ENCODE data around the gene AHDC1. TPM values are rescaled to one million over a fixed set of nuclear protein-coding genes. Genes with fewer than 3 reads are reported as not detected.

AHDC1 gene
- total and polyA plus RNA-seq, 9 of the 15 experiments (the other 6 are each of a cell fraction or from before 2014, with no cell fraction given) = 0.21 to 36.4 (median 4.7) TPM

GRCh38 chr1:27604579-27605299 is 795 bp upstream of the AHDC1 start (continued):
- no peak for TF ChIP-seq TEAD4 (IDR thresholded peaks at IDR 0.05; ENCODE audit: low read length)
- 0 out of 2 replicates have a peak, but pooled peaks have one; percentile 21 for TF ChIP-seq TEAD4 (CRISPR knock-in tag; IDR thresholded peaks at IDR 0.05; ENCODE audit: borderline replicate concordance)
- TF ChIP-seq ZBTB7A (IDR thresholded peaks at IDR 0.05; ENCODE audit: borderline replicate concordance, control insufficient read depth, low read depth, low read length) = peak; percentile 9; the same call in 1 of the 2 replicates

GRCh38 chr1:27603309-27603680 is 649 bp downstream of the AHDC1 start:
- Histone ChIP-seq H4K20me1 (replicated peaks; ENCODE audit: control insufficient read depth, insufficient read depth, low read length) (peaks cover 25% of the 10 kb centered on the region), H3K9me3 (replicated peaks; ENCODE audit: control insufficient read depth, insufficient read depth, low read depth, low read length) (no peaks in the 10 kb centered on the region), H3K36me3 (ENCODE audit: control insufficient read depth, insufficient read depth, low read length) (peaks cover 5% of the 10 kb centered on the region; the same call in 2 of the 3 replicates), H3K27me3 (ENCODE audit: control insufficient read depth in 2 of 2, insufficient read depth in 2 of 2, low read length in 2 of 2) (no peaks in the 10 kb centered on the region), H3K9me1 (ENCODE audit: control insufficient read depth, insufficient read depth, low read length) (peaks cover 12% of the 10 kb centered on the region), H3K4me1 (replicated peaks in 1 of 2; ENCODE audit: control insufficient read depth in 2 of 2, insufficient read depth in 2 of 2, low read length in 2 of 2) (peaks cover 72 to 75% of the 10 kb centered on the region in 2 experiments), H3K27ac (ENCODE audit: extremely low read depth, low read depth, low read length) (peak overlapping the region; percentile 80; the same call in 2 of the 3 replicates), H3K79me2 (ENCODE audit: control insufficient read depth, insufficient read depth, low read length) (peaks cover 56% of the 10 kb centered on the region), H3K9ac (ENCODE audit: insufficient read depth in 1 of 2, low read depth in 2 of 2, low read length in 2 of 2) (peak overlapping the region; percentile 75 to 95), H3K4me2 (ENCODE audit: insufficient read depth, low read length) (peak overlapping the region; percentile 95), H2AFZ (ENCODE audit: low read depth, low read length) (peak overlapping the region; percentile 83), H3K4me3 (peak overlapping the region; percentile 89)
- ChIA-PET POLR2A (interaction anchor here (0.6 to 4.5 kb wide), 7 partner anchors 12 to 456 kb away, joined by 3 to 28 read pairs (median 3); partner anchors contain the start of genes IFI6 and WASF2), CTCF (ENCODE audit: low intra/inter-chr PET ratio) (interaction anchor here (0.8 to 1.7 kb wide), 2 partner anchors 60 to 303 kb away, joined by 5 to 7 read pairs; no protein-coding TSS in a partner anchor)
- in situ Hi-C loops (cut with MboI) = loop anchor here (10.0 to 25.0 kb wide), 3 partner anchors 48 to 491 kb away; no protein-coding TSS in a partner anchor
- BruUV-seq (replicated peaks) = no TSS peak
- intact Hi-C loops (cut with micrococcal nuclease) = no loop called here
- FAIRE-seq = no peak
- peak in 2 of 4 experiments; percentile 73 to 78 for DNase-seq (ENCODE audit: extremely low read depth in 1 of 4, low spot score in 3 of 4)
- peak; percentile 39 for ATAC-seq
- whole genome bisulfite sequencing (ENCODE audit: insufficient coverage, low coverage, missing lambda C conversion rate) = 0% methylated on average over 32 of the region's 43 CpGs
- TF ChIP-seq RB1 (IDR thresholded peaks at IDR 0.05; ENCODE audit: low read depth) = peak; percentile 37; the same call in 1 of the 2 replicates
- peak; percentile 72; the same call in 1 of the 2 replicates for TF ChIP-seq VEZF1 (CRISPR knock-in tag; IDR thresholded peaks at IDR 0.05)
- 0 out of 4 replicates have a peak, but pooled peaks of 1 of the 2 experiments have one; percentile 17 for TF ChIP-seq NONO (IDR thresholded peaks at IDR 0.05; ENCODE audit: low read depth in 2 of 2, low read length in 1 of 2)
- TF ChIP-seq ZBTB7A (IDR thresholded peaks at IDR 0.05; ENCODE audit: borderline replicate concordance, control insufficient read depth, low read depth, low read length) = no peak; the same call in 1 of the 2 replicates
- TF ChIP-seq SNIP1 (IDR thresholded peaks at IDR 0.05; ENCODE audit: low read depth) = peak; percentile 81; the same call in 1 of the 2 replicates
- no peak for TF ChIP-seq NR2C2 (CRISPR knock-in tag; IDR thresholded peaks at IDR 0.05)
- no peak for TF ChIP-seq NR2C2 (tag; IDR thresholded peaks at IDR 0.05)
- no peak for TF ChIP-seq RBFOX2 (IDR thresholded peaks at IDR 0.05; ENCODE audit: low read depth, low read length)
- 0 out of 2 replicates have a peak, but pooled peaks have one; percentile 76 for TF ChIP-seq RBM34 (IDR thresholded peaks at IDR 0.05; ENCODE audit: borderline replicate concordance, insufficient read depth, low read length)
- no peak for TF ChIP-seq RNF2 (IDR thresholded peaks at IDR 0.05)
- TF ChIP-seq HMGN3 (IDR thresholded peaks at IDR 0.05; ENCODE audit: borderline replicate concordance, extremely low read depth, insufficient read length, low read depth, low read length) = peak; percentile 51
- TF ChIP-seq ZNF668 (CRISPR knock-in tag; IDR thresholded peaks at IDR 0.05) = no peak
- TF ChIP-seq ZFX (CRISPR knock-in tag; IDR thresholded peaks at IDR 0.05) = 0 out of 2 replicates have a peak, but pooled peaks have one; percentile 22
- no peak; the same call in 1 of the 2 replicates for TF ChIP-seq ZNF431 (CRISPR knock-in tag; IDR thresholded peaks at IDR 0.05)
- no peak for TF ChIP-seq ZNF408 (CRISPR knock-in tag; IDR thresholded peaks at IDR 0.05; ENCODE audit: low read depth)

Measured in K562 (cell line).